GM19035 (cell line): ENCODE data around the gene MYPN.
"Not testable (repeated sequence)": the region's sequence is repeated elsewhere in the genome, so short reads cannot be mapped to it uniquely, and the experiment has no call there.

Experiments
- ATAC-seq: cut with Tn5 transposase; IDR thresholded peaks from one replicate; pipeline ENCODE4 v1.9.1; 2021; ENCODE audit not compliant: unreplicated experiment

MYPN gene

DNA sequence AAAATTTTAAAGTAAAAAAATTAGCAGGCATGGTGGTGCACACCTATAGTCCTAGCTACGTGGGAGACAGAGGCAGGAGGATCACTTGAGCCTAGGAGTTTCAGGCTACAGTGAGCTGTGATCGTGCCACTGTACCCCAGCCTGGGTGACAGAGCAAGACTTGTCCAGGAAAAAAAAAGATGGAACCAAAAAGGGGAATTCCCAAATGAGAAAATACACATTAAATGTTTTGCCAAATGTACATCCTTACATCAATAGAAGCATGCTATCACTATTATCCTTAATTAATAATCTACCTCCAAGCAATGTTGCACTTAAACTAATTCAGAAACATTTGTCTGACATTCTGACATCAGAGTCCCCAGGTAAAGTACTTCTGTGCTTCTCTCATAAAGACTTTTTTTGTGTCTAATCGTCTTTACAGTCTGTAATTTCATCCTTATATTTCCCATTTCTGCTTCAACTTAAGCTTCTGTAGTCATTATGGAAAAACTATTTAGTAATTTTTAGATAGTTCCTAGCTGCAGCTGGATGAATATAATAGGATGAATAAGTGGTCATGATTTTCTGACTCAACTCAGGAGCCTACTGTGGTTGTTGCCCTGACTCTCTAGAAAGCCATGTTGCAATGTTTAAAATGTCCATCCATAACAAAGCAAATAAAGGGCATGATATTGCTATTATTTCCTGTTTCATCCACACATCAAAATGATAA lies 57.7 kb downstream of the MYPN start:
- no peak for ATAC-seq

GRCh38 chr10:68167586-68168189 lies 58.4 kb downstream of the MYPN start:
- ATAC-seq, result no peak

GRCh38 chr10:68171539-68172080 lies 62.3 kb downstream of the MYPN start:
- no peak for ATAC-seq

GRCh38 chr10:68172324-68172723 lies 63.0 kb downstream of the MYPN start:
- ATAC-seq, result no peak

GRCh38 chr10:68175949-68176348 lies 66.7 kb downstream of the MYPN start:
- no peak for ATAC-seq

- no peak for ATAC-seq
Measured at GRCh38 chr10:68176797-68177196, 67.5 kb downstream of the MYPN start.

GRCh38 chr10:68178592-68178991 lies 69.3 kb downstream of the MYPN start:
- no peak for ATAC-seq

DNA sequence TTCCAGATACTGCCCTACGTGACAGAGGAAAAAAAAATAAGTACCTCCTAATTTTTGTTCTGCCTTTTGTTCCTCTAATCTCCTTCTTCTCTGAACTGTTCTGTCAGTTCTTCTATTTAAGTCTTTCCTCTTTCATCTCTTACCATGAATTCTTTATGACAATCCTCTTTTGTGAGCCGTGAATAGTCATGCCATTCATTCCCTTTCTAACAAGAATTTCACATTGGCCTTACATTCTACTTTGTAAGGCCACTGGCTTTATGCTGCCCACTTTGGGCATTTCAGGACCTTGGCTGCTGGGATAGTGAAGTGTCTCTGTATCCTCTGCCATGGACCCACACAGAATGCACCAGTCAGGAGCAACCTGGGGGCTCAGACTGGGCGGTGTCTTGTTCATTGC lies 69.7 kb downstream of the MYPN start:
- ATAC-seq, result no peak

DNA sequence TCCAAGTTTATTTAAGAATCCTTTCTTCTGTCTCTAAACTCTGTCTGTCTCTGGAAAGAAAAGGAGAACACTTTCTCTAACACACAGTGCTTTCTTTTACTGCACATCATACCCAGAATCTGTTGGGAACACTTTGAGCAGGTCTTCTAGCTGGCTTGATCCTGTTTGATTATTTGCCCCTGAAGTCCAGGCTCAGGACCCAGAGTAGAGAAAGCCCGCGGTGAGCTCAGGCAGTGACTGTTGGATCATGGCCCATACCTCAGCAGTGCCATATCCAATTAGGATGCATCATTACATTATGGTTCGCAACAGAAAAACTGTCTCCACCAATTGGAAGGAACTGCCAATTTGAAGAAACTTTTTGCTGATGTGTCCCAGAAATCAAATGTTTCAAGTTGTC lies 71.2 kb downstream of the MYPN start:
- ATAC-seq, result no peak

GRCh38 chr10:68184546-68184945 lies 75.3 kb downstream of the MYPN start:
- no peak for ATAC-seq

- no peak for ATAC-seq
Measured at GRCh38 chr10:68185085-68185484, 75.8 kb downstream of the MYPN start.

DNA sequence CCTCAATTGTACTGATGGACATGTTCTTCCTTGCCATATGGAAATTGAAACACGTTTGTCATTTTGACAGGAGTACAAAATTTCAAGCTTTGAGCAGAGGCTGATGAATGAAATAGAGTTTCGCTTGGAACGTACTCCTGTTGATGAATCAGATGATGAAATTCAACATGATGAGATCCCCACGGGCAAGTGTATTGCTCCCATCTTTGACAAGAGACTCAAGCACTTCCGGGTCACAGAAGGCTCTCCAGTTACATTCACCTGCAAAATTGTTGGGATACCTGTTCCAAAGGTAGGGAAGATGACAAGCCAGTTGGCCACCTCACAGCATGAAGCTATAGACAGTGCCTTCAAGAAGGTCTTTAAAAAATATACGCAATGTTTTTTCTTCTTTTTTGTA lies 79.5 kb downstream of the MYPN start:
- no peak for ATAC-seq

DNA sequence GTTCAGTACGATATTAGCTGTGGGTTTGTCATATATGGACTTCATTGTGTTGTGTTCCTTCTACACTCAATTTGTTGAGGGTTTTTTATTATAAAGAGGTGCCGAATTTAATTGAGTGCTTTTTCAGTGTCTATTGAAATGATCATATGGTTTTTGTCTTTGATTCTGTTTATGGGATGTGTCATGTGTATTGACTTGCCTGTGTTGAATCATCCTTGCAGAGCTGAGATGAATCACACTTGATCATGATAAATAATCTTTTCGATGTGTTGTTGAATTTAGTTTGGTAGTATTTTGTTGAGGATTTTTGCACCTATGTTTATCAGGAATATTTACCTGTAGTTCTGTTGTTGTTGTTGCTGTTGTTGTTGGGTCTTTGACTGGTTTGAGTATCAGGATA lies 82.8 kb downstream of the MYPN start:
- no peak for ATAC-seq

- ATAC-seq, result no peak
Measured at GRCh38 chr10:68194290-68194689, 85.0 kb downstream of the MYPN start.

GRCh38 chr10:68195776-68196175 lies 86.5 kb downstream of the MYPN start:
- ATAC-seq, result not testable (repeated sequence)

- no peak for ATAC-seq
Measured at GRCh38 chr10:68196701-68197100, 87.4 kb downstream of the MYPN start.

DNA sequence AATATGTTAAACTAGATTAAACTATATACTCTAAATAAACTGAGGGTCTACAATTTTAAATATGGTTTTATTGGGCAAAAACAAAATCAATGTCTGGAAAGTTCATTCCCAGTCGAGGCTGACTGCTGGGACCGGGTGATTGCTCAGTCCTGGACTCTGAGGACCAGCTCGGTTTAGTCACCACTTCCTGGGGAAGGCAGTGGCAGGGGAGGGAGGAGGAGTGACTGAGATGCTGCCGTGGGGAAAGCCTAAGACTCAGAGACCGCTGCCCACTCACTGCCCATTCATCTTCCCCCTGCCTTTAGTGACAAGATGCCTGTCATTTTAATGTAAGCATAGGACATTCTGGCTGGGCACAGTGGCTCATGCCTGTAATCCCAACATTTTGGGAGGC lies 93.7 kb downstream of the MYPN start:
- no peak for ATAC-seq

DNA sequence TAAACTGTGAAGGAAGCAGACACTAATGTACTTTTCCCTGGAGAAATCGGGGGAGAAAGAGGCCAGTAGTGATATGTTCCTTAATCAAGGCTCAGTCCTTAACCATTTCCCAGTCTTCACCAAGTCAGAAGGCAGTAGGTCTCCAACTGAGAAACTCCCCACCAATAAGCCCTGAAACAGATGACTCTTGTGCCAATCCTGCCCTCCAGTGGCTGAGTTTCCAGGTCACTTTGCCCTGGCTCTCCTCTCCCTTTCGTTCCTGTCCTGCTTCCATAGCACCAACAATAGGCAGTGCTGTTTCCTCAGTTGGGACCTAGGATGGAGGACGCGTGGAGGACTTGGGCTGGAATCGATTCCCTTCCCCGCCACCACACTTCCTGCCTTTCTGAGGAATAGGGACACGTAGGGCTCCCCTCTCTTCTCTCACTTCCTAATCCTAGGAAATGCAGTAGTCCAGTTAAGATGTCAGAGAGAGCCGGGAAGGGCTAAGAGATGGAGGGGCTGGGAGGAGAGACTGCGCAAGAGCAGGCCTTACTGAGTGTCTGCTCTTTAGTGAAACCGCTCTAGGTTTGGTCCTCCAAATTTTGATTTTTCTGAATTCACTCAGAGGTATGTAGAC lies 99.2 kb downstream of the MYPN start:
- ATAC-seq, result no peak

DNA sequence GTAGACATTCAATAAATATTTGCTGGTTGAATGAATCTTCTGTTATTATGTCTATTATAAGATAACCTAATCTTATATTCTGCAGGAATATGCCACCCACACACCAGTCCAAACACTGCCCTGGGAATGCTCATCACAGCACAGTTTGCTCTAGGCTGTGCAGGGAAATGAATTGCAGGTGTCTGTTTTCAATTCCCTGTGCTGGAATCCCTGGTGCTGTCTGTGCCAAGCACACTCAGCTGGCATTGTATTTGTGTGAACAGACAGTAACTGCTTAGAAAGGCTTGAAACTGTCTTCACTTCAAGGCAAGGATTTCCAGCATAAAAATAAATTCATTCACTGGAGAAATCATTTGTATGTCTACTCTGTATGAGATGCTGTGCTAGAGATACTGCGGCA lies 102.4 kb downstream of the MYPN start:
- ATAC-seq, result no peak

DNA sequence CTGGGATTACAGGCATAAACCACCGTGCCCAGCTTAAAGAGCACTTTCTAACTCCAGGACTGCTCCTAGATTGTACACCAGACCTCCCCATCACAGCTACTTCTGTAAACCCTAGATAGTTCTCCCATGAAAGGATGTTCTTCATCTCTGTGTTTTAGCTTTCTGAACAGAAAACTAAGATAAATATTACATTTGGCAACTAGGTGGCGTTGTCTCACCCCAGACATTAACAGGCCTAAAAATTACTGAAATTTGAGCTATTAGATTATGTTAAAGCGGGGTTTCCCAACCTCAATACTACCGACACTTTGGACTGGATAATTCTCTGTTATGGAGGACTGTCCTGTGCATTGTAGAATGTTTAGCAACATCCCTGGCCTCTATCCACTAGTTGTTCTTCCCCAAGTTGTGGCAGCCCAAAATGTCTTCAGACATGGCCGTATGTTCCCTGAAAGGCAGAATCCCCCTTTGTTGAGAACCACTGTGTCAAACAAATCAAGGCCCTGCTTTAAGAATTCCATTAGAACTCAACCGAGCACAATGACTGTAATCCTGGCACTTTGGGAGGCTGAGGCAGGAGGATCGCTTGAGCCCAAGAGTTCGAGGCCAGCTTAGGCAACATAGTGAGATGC lies 103.5 kb downstream of the MYPN start:
- no peak for ATAC-seq

GRCh38 chr10:68218786-68219185 lies 109.5 kb downstream of the MYPN start:
- no peak for ATAC-seq

DNA sequence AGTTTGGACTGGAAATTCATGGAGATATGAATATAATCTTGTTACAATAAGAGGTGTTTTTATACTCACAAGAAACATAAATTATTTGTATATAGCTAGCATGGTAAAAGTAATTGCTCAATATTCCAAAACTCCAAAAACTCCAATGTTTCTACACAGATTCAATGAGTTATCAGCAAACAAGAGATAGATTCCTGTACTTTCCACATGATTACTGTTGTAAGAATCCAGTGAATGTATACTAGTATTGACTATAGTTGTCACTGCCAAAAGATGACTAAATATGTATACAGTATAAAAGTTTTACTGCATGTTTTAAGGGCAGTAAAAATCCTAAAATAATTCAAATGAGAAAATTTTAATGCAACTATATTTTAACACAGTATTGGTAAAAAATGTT lies 111.9 kb downstream of the MYPN start:
- ATAC-seq, result no peak
